CD4-positive, alpha-beta T cell treated with Interleukin-6 at 100 ng/mL for 8 hours (primary cell): ENCODE measurements around the gene ACOX3.
"Not testable (repeated sequence)": the region's sequence is repeated elsewhere in the genome, so short reads cannot be mapped to it uniquely, and the experiment has no call there.

ENCODE experiments used
- DNase-seq: peaks from one replicate; pipeline ENCODE4 v3.0.0-alpha.2; 2020; ENCODE audit warnings: mixed read lengths, low spot score

ACOX3 gene

DNA sequence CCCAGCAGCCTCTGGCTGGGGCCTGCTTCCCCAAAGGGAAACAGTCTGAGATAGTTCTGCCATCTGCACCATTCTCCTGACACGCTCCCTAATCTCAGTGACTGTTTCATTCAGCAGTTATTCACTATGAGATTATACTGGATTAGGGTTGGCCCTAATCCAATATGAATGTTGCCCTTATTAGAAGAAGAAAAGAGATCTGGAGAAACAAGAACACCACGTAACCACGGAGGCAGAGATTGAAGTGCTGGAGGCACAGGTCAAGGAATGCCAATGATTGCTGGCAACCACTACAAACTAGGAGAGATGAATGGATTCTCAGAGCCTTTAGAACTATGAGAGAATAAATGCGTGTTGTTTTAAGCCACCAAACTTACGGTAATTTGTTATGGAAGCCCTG lies 7.4 kb downstream of the ACOX3 start:
- DNase-seq, result no peak

GRCh38 chr4:8431553-8431952 lies 9.0 kb downstream of the ACOX3 start:
- no peak for DNase-seq

DNA sequence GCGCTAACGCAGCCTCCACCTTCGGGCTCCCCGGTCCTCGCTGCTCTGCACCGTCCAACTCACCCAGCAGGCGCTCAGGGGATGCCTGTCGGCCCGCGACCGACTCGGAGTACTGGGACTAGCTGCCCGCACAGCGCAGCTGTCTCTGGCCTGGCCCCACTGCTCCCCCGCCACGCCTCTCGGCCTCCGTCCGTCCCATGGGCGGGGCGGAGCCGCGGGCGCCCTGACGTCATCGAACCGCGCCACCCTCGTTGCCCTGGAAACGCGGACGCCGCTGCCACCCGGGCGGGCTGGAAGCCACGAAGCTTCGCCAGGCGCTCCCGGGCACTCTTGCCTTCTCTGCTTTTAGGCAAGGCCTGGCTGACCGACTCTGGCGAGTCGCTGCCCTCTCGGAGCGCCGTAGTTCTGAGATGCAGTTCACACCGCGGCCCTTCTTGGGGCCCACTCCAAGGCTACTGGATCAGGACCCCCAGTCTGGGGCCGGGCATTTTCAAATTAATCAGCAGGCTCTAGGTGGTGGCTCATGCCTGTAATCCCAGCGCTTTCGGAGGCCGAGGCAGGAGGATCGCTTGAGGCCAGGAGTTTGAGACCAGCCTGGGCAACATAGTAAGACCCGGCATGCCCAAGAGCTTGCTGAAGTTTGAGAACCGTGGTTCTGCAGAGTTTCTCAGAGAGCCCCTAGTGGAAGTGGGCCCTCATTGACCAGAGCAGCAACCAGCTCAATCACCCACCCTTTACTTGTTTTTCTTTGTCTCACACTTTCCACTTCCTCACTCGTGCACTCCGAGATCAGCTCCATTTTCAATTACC lies 12.0 kb downstream of the ACOX3 start:
- peak; percentile 84 for DNase-seq

GRCh38 chr4:8427761-8428287 lies 12.7 kb downstream of the ACOX3 start:
- DNase-seq, result no peak

GRCh38 chr4:8427262-8427661 lies 13.3 kb downstream of the ACOX3 start:
- no peak for DNase-seq

DNA sequence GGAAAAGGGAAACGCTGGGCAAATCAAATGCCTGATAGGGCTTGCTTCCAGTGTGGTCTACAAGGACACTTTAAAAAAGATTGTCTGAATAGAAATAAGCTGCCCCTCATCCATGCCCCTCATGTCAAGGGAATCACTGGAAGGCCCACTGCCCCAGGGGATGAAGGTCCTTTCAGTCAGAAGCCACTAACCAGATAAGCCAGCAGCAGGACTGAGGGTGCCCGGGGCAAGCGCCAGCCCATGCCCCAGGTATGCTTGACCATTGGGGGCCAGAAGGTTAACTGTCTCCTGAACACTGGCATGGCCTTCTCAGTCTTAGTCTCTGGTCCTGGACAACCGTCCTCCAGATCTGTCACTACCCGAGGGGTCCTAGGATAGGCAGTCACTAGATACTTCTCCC lies 17.7 kb downstream of the ACOX3 start:
- no peak for DNase-seq

DNA sequence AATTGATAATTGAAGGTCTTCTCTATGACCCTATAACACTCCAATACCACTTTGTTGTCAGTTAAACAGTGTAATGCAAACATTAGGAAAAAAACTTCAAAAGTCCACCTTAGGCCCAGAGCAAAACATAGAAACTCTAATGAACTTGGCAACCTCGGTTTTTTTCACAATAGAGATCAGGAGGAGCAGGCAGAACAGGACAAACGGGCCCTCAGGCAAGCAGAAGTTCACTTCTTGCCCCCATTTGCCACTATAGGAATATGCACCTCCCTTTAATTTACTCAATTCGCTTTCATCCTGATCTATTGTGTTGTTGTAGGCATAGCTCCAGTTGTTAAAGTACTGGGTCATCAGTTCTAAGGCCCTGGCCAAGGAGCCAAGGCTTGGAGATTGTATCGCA lies 18.2 kb downstream of the ACOX3 start:
- DNase-seq, result no peak

GRCh38 chr4:8420151-8420550 lies 20.4 kb downstream of the ACOX3 start:
- not testable (repeated sequence) for DNase-seq

- DNase-seq, result no peak
These were observed 21.1 kb downstream of the ACOX3 start for GRCh38 chr4:8419222-8420041.

GRCh38 chr4:8417071-8417614 lies 23.4 kb downstream of the ACOX3 start:
- DNase-seq, result no peak

- DNase-seq, result peak; percentile 42
These were observed 26.1 kb downstream of the ACOX3 start for GRCh38 chr4:8414377-8414776.

GRCh38 chr4:8412288-8412687 lies 28.2 kb downstream of the ACOX3 start:
- no peak for DNase-seq

DNA sequence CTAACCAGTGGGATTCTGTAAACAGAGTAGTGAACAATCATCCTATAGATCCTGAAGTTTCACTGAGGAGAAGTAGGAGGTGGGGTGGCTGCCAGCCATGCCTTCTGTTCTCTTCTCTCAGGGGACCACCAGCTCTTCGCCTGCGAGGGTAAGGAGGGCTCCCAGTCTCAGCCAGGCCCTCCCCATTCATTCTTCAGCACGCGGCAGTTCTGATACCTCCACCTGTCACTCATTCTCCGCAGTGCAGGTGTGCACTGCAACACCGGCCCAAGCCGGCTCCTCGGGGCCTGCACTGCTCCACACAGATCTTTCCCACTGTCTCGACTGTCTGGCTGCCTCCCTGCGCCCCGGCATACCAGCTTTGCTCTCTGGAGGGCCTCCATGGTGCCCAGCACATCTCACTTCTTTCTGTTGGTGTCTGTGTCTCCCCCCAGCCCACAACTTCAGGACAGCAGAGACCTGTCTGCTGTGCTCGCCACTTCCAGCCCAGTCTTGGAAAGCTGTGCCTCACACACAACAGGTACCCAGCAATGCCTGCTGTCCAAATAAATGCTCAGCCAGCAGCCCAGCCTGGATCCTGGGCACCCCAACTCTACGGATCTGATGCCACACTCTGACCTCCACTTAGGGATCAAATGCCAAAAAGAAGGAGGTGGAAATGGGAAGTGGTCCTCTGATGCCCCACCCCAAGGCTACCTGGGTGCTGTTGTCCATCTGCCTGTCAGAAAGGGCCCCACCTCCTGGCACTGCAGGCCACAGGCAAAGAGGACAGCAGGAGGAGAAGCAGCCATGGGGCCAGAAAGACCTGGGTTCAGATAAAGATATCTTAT lies 29.0 kb downstream of the ACOX3 start:
- no peak for DNase-seq

GRCh38 chr4:8410641-8411271 lies 29.8 kb downstream of the ACOX3 start:
- no peak for DNase-seq

DNA sequence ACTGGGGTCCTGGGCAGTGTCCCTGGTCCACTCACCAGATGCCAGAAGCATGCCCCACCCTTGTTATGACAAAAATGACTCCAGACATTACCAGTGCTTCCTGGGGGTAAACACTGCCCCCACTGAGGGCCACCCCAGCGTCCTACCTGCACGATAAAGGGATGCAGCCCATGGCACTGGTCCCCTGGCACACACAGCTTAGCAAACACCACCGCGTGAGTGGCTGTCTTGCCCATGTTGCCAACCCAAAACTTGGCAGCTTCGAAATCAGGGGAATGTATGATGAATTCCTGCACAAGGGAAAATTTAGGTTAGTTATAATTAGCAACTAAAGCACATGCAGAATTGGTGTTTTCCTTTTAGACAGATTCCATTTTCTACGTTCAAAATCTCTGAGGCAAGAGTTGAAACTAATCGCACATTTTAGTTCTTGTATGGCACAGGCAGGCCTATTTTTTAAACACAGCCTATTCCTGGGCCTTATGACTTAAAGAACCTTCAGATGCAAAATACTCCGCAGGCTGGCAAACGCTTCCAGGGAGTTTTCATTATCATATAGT lies 30.4 kb downstream of the ACOX3 start:
- DNase-seq, result no peak

- DNase-seq, result peak; percentile 55
These were observed 31.1 kb downstream of the ACOX3 start for GRCh38 chr4:8409264-8410065.

DNA sequence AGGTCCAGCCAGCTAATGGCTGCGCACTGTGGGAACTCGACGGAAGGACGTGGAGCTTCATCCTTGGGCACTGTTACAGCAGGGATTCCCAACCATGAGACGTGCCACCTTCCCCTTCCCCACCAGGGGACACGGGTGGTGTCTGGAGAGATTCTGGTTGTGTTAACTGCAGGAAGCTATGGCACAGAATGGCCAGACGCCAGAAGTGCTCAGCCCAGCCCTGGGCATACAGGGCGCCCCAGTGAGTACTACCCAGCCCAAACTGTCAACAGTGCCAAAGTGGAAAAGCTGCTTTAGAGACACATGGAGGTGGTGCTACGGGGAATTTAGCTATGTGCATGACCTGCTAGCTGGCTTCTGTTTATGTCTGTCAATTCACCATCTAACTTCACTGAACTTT lies 32.8 kb downstream of the ACOX3 start:
- DNase-seq, result no peak

DNA sequence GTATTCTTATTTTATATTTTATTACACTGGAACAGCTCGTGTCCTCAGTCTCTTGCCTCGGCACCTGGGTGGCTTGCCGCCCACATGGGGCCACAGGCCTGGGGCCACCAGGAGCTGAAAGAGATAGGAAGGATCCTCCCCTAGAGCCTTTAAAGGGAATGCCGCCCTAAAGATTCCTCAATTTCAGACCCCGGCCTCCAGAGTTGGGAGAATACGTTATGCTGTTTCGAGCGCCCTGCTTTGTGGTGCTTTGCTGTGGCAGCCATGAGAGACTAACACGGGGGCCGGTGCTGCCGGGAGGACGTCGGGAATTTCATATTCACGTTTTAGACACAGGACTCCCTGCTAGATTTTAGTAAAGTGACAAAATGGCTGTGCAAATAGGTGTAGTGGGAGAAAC lies 33.2 kb downstream of the ACOX3 start:
- DNase-seq, result no peak

DNA sequence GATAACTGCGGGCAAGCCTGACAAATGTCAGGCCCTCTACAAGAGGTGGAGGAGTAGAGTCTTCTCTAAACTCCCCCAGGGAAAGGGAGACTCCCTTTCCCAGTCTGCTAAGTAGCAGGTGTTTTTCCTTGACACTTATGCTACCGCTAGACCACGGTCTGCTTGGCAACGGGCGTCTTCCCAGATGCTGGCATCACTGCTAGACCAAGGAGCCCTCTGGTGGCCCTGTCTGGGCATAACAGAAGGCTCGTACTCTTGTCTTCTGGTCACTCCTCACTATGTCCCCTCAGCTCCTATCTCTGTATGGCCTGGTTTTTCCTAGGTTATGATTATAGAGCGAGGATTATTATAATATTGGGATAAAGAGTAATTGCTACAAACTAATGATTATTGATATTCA lies 33.6 kb downstream of the ACOX3 start:
- DNase-seq, result not testable (repeated sequence)

- DNase-seq, result no peak
These were observed 35.0 kb downstream of the ACOX3 start for GRCh38 chr4:8405516-8405875.
